Muscle of back (tissue), 11 donors: ENCODE measurements around the gene MICAL2. TPM values are rescaled to one million over a fixed set of nuclear protein-coding genes. Genes with fewer than 3 reads are reported as not detected.
A peak's percentile ranks its signal among the peaks of the same experiment; 100 is the strongest.
"Not testable (repeated sequence)": the region's sequence is repeated elsewhere in the genome, so short reads cannot be mapped to it uniquely, and the experiment has no call there.

Source experiments
- DNase-seq, 3 donors: peaks; one replicate each; pipeline versions ENCODE4 v3.0.0 to v3.0.0-alpha.2; 2013
- polyA plus RNA-seq, 10 donors: library from polyadenylated mRNA; unstranded; fragments of 120-200 nt; gene quantifications; one replicate each; pipeline ENCODE4 v1.2.1, GENCODE V29; 2013; ENCODE audit not compliant: insufficient read length in 10 of 10

The MICAL2 gene
- polyA plus RNA-seq, 10 donors, result 14.6 to 25.0 (median 22.0) TPM

DNA sequence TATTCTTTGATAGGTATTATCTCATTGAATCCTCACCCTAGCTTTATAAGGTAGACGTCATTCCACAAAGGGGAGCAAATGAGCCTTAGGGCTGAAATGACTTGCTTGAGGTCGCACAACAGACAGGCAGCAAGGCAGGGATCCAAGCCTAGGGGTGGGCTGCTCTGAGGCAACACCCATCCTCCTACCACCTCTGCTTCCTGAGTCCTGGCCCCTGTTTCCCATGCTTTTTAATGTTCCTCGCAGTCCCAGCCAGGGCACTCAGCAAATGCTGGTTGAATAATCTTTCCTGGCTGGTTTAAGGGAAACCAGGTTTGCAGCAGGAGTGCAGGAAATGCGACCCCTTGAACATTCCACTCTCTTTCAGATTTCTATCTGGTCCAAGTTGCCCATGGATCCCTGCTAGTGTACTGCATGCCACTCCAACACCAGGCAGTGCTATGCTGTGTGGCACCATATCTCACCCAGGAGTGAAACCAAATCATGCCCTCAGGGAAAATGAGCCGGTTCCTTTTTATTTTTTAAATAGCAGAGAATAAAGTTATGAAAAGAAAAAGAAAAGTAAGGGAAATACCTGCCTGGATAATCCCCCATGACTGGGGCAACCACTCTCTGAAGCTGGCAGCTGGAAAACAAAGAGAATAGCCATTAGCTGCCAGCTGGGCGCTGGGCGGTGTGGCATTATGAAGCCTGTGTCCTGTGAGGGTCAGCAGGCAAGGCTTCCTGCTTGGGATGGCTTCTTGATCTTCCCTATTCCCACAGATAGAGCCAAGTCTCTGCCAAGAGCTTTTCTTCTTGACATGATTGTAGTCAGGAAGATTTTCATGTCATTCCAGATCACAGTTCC lies 21.8 kb downstream of the MICAL2 start:
- DNase-seq, result no peak

DNA sequence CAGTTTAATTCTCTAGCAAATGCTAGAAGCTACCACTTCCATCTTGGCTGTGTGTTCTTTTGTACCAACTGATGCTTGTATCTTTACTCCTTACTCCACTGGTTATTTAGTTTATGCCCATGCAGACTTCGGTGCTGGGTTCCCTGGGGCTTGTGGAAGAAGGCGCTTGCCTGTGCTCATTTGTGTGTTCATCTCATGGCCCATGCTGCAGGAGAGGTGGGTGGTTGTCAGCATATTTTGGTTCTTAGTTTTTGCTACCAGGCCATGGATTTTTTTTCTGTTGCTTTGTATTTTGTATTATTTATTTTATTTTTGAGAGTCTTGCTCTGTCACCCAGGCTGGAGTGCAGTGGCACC lies 22.4 kb downstream of the MICAL2 start:
- no peak for DNase-seq

DNA sequence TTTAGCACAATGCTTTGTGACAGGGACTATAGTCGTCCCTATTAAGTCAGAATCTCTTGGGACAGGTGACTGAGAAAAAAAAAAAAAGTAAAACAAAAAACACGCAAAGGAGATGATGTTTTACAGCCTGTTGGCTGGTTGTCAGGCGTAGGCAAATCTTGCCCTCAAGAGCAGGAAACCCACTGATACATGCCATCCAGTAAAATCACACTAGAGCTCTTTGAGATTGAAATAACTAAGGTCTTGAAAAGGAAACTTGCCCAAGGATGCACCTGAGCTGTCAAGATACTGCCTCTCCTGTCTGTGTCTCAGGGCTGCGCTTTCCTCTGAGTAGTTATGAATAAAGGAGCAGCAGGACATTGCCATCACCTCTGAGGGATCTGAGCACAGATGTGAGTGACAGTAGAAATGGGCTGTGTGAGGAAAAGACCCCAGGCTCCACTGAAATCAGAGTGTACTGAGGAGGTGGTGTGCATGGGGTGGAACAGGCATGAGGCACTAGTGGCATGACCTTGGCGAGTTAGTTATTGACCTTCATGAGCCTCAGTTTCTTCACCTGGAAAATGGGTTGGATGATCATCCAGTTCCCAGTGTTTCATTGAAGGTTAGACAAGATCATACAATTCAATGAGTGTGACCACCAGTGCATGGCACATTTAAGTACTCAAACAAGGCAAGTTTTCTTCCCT lies 23.3 kb downstream of the MICAL2 start:
- DNase-seq, result no peak

GRCh38 chr11:12134236-12134585 lies 23.8 kb downstream of the MICAL2 start:
- DNase-seq, result no peak

DNA sequence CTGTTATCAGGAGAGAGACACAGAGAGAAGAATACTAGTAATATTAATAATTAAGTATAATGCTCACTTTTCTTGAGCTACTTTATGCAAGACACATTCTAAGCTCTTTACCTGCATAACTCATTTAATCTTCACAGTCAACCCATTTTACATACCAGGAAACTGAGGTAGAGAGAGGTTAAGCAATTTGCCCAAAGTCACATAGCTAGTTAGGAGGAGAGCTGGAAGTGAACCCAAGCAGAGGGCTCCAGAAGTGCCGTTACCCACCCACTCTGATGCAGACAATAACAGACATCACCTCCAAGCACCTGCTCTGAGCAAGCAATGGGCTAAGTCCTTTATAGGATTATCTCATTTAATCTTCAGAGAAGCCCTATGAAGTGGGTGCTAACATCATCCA lies 24.8 kb downstream of the MICAL2 start:
- DNase-seq, result no peak

- peak in 1 of 3 donors; percentile 26 for DNase-seq
These were observed 26.8 kb downstream of the MICAL2 start for GRCh38 chr11:12137005-12137690.

- no peak for DNase-seq
These were observed 27.7 kb downstream of the MICAL2 start for GRCh38 chr11:12137938-12138731.

DNA sequence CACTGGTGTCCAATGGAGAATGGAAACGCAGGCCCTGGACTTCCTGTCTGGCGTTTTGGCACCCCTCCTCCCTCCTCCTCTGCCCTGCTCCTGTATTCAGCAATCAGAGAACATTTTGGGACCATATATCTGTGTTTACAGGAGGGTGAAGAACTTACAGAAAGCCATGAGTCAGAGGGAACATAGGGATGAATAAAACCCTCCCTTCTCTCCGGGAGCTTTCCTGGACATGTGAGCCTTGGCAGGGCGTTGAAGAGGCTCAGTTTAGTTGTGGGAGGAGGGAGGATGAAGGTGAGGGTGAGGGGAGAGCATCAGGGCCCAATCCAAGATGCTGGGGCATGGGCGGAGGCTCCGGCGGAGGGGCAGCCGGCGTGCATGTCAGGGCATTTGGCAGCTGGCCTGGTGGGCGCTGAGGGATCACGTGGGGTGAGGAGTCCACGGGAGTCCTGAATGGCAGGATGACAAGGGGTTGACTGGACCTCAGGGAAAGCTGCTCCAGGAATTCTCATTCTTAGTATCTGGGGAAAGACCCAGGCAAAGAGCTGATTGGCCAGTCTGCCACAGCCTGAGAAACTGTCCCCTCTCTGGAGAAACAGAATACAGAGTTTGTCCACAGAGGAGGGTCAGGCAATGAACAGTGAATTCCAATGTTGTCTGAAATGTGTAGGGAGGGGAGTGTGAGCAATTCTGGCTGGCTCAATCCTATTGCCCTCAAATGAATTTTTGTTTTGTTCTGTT lies 28.9 kb downstream of the MICAL2 start:
- DNase-seq, result no peak

DNA sequence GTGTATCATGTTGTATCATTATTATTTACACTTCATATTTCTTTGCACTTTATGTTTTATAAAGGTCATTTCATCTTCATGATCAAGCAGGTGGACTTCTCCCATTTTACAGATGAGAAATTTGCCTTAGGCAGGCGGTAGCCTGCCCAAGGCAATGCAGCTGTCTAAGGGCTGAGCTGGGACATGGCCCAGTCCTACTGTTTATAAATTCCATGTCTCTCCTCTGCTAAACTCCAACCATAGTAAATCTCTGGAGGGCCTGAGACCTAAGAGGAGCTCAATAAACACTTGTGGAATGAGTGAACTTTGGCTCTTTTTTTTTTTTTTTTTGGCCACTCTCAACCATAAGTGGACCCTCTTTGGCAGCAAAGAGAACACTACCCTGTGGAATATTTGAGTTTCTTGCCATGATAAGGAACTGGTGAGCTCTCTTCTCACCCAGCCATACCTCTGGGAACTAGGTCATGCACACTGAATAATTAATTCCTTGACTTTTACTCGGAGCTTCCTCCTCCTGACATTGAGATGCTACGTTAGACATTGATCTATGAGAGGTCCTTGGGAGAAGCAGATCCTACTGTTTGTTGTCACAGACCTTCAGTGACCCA lies 29.9 kb downstream of the MICAL2 start:
- DNase-seq, result no peak

- no peak for DNase-seq
These were observed 30.9 kb downstream of the MICAL2 start for GRCh38 chr11:12141283-12141682.

DNA sequence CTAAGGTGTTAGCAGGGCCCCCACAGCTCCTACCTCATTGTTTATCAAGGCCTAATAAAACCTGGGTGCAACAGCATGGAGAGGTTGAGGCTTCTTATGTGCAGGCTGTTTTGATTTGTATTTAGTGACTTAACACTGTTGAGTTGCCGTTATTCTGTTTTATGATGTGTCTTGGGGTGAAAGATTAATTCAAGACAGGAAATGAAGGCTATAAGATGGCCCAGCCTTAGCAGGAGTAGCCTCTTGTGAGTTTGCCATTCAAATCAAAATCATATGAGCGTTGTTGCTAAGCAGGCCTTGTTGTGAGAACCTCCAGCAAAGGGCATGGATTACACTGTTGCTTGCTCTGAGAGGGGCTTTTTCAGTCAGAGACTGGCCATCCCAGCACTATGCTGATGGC lies 31.8 kb downstream of the MICAL2 start:
- no peak for DNase-seq

- DNase-seq, result no peak
These were observed 32.5 kb downstream of the MICAL2 start for GRCh38 chr11:12142909-12143308.

DNA sequence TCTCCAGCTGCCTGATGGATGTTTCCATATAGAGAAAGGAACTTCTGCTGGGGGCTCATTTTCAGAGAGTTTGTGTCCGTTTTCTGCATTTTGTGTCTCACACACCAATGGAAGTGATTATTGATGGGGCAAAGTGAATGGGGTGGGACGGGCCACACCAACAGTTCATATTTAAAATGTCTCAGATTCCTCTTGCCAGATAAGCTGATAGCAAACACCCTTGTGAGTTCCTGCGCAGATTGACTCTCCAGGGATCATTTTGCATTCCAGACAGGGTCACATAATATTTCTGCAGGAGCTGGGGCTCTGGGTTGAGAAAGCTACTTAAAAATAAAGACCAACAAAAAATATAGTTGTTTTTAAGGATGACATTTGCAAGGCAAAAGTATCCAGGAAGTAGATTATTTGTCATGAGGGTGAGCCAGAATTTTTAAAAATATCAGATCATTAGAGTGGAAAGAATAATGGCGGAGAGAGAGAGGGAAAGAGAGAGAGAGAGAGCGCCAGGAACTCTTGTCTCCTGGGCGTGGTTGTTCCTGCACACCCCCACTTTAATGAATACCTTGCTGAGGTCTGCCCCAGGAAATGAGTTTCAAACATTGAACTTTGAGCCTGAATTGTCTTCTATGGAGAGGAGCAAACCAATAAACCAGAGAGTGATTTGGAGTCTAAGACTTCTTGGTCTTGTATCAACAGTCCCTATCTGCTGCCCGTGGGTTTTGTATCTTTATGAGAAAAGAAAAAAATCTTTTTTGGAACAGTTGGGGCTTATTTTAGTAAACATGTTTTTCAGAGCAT lies 33.3 kb downstream of the MICAL2 start:
- no peak for DNase-seq

GRCh38 chr11:12144330-12145174 lies 34.2 kb downstream of the MICAL2 start:
- no peak for DNase-seq

GRCh38 chr11:12146678-12147077 lies 36.3 kb downstream of the MICAL2 start:
- DNase-seq, result not testable (repeated sequence)

- no peak for DNase-seq
These were observed 37.4 kb downstream of the MICAL2 start for GRCh38 chr11:12147827-12148226.

DNA sequence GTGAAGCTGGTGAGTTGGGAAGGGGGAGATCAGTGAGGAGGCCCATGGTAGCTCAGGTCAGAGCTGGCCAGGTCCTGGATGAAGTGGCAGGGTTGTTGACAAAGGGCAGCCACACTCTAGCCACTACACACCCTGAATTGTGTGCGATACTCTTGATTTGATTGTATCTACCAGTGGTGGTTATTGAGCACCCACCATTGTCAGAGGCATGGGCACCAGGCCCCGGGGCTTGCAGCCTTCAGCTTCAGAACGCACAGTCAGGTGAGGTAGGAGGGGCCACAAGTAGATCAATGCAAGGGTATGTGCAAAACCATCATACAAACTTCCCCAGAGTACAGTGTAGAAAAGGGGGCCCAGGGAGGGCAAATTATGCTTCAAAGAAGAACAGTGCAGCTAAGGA lies 38.1 kb downstream of the MICAL2 start:
- DNase-seq, result no peak

DNA sequence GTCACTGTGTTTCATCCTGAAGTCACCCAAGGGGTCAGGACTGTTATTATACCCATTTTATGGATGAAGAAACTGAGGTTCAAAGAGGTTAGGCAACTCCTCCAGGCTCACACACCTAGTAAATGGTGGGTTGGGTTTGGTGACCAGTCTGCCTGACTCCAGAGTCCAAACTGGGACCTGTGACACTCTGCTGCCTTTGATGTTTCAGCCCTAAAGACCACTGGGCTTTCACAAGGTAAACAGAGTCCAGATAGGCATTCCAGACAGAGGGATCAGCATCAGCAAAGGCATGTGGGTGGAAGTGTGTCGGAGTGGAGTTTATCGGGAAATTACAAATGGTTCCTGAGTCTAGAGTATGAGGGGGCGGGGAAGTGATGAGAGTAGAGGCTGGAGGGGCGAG lies 38.5 kb downstream of the MICAL2 start:
- no peak for DNase-seq

- no peak for DNase-seq
These were observed 39.4 kb downstream of the MICAL2 start for GRCh38 chr11:12149672-12150225.
